ENCODE measurements around the gene INPP4A. TPM values are rescaled to one million over a fixed set of nuclear protein-coding genes. Genes with fewer than 3 reads are reported as not detected.

Gene INPP4A
- total RNA-seq, 1 experiment from 2014 or later, result 26.7 TPM

DNA sequence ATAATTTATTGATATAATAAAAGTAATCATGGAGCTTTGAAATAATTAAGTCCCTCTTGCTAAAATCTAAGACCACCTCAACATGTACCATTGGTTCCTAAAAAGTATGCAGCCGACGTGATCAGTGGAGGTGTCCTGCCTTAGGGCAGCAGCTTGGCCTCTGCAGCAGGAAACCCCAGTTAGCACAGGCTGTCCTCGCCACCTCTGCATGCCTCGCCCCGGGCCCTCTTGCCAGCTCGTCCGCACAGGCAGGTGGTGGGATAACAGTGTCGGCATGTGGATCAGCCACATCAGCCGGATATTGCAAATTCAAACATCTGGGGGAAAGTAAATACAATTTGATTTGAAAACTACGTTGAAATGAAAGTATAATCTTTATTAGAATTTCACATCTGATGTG lies 140.7 kb downstream of the INPP4A start:
- no peaks in the 10 kb centered on the region for H3K27me3 Mint-ChIP-seq (ENCODE audit: unreplicated experiment)
- CTCF ChIA-PET, result no interaction called here
- no peaks in the 10 kb centered on the region for H3K9me3 Mint-ChIP-seq (ENCODE audit: low read depth, unreplicated experiment)
- no peak overlapping the region for H3K27ac Mint-ChIP-seq (ENCODE audit: unreplicated experiment)
- no peaks in the 10 kb centered on the region for H3K4me1 Mint-ChIP-seq (ENCODE audit: low read depth, unreplicated experiment)
- TF ChIP-seq, protein P1, sequence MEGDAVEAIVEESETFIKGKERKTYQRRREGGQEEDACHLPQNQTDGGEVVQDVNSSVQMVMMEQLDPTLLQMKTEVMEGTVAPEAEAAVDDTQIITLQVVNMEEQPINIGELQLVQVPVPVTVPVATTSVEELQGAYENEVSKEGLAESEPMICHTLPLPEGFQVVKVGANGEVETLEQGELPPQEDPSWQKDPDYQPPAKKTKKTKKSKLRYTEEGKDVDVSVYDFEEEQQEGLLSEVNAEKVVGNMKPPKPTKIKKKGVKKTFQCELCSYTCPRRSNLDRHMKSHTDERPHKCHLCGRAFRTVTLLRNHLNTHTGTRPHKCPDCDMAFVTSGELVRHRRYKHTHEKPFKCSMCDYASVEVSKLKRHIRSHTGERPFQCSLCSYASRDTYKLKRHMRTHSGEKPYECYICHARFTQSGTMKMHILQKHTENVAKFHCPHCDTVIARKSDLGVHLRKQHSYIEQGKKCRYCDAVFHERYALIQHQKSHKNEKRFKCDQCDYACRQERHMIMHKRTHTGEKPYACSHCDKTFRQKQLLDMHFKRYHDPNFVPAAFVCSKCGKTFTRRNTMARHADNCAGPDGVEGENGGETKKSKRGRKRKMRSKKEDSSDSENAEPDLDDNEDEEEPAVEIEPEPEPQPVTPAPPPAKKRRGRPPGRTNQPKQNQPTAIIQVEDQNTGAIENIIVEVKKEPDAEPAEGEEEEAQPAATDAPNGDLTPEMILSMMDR (IDR thresholded peaks at IDR 0.05; ENCODE audit: unreplicated experiment), result no peak
- no peak for DNase-seq
- H3K4me3 Mint-ChIP-seq (ENCODE audit: low read depth, unreplicated experiment), result no peak overlapping the region
- BruUV-seq (replicated peaks), result no TSS peak
- intact Hi-C loops (cut with micrococcal nuclease; ENCODE audit: unreplicated experiment), result no loop called here
- H3K36me3 Mint-ChIP-seq (ENCODE audit: insufficient read depth, unreplicated experiment), result no peaks in the 10 kb centered on the region

DNA sequence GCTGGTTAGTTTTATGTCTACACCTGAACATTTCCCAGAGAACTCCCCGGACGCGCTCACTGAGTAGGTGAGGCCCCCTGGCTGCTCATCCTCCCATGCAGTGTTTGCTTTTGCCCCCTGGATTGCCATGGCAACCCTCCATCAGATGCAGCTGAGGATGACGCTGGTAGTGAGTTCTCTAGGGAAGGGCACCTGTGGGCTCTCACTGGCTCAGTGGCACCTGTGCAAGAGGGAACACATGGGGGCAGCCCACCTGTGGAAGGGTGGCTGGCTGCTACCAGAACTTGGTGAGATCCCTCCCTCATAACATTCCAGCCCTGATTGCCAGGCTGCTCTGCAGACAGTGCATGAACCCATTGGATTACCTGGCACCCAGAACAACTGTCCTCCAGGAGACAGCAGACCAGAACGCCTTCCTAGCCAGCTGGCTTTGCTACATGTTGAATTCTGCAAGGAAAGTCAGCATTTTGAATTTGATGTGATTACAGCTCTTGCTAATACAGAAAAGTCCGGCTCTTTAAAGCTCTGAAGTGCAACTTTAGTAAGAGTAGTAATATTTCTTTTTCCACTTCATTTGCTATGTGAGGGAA lies 142.0 kb downstream of the INPP4A start:
- CTCF ChIA-PET, result no interaction called here
- Mint-ChIP-seq H3K9me3 (ENCODE audit: low read depth, unreplicated experiment) (no peaks in the 10 kb centered on the region), H3K27me3 (ENCODE audit: unreplicated experiment) (no peaks in the 10 kb centered on the region), H3K4me1 (ENCODE audit: low read depth, unreplicated experiment) (no peaks in the 10 kb centered on the region), H3K4me3 (ENCODE audit: low read depth, unreplicated experiment) (no peak overlapping the region), H3K36me3 (ENCODE audit: insufficient read depth, unreplicated experiment) (peaks cover 11% of the 10 kb centered on the region), H3K27ac (ENCODE audit: unreplicated experiment) (no peak overlapping the region)
- TF ChIP-seq, protein P1 (IDR thresholded peaks at IDR 0.05; ENCODE audit: unreplicated experiment), result no peak
- intact Hi-C loops (cut with micrococcal nuclease; ENCODE audit: unreplicated experiment), result no loop called here
- BruUV-seq (replicated peaks), result no TSS peak
- no peak for DNase-seq

DNA sequence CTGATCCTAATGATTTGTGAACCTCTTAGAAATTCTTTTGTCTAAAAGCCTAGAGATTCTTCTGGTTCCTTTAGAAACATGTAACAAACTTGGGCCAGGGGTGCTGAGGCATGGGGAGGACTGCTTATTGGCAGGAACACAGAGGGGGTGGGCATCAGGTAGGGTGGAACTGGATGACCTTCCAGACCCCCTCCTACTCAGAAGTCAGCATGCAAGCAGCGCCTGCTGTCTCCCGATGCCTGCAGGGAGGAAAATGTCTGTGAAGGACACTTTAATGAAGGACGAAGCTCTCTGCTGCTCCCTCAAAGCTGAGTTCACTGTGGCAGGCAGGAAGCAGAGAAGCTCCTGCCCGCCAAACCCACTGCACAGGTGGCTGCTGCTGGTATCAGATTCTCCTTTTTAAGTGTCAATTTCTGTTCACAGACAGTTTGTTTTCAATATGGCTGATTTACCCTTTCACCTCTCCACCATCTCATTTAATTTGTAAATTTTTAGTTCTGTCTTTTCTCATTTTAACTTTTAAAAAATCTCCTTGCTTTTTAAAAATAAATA lies 144.3 kb downstream of the INPP4A start:
- no peak for DNase-seq
- no peaks in the 10 kb centered on the region for H3K9me3 Mint-ChIP-seq (ENCODE audit: low read depth, unreplicated experiment)
- CTCF ChIA-PET, result no interaction called here
- intact Hi-C loops (cut with micrococcal nuclease; ENCODE audit: unreplicated experiment), result no loop called here
- H3K36me3 Mint-ChIP-seq (ENCODE audit: insufficient read depth, unreplicated experiment), result peaks cover 24% of the 10 kb centered on the region
- TF ChIP-seq, protein P1 (IDR thresholded peaks at IDR 0.05; ENCODE audit: unreplicated experiment), result no peak
- no TSS peak for BruUV-seq (replicated peaks)
- H3K4me3 Mint-ChIP-seq (ENCODE audit: low read depth, unreplicated experiment), result no peak overlapping the region
- no peaks in the 10 kb centered on the region for H3K4me1 Mint-ChIP-seq (ENCODE audit: low read depth, unreplicated experiment)
- H3K27me3 Mint-ChIP-seq (ENCODE audit: unreplicated experiment), result no peaks in the 10 kb centered on the region
- H3K27ac Mint-ChIP-seq (ENCODE audit: unreplicated experiment), result no peak overlapping the region

DNA sequence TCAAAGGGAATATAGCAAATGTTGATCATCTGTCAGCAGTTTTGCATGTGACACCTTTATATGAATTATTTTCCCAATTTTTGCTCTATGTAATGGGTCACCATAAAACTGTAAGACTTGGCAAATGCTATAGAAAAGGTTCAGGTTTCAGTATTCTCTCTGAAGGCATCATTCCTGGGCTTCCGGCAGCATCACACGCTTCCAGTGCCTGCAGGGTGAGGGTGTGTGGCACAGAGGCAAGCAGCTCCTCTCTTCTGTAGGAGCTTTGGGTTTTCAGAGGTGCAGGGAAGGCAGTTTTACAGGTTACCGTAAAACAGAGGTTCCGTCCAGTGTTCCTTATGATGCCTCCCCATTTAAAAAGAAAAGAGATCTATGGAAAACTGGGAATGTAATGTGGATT lies 144.8 kb downstream of the INPP4A start:
- DNase-seq, result no peak
- BruUV-seq (replicated peaks), result no TSS peak

More for the DNA sequence above, 144.8 kb downstream of the INPP4A start:
- Mint-ChIP-seq H3K36me3 (ENCODE audit: insufficient read depth, unreplicated experiment) (peaks cover 26% of the 10 kb centered on the region), H3K4me3 (ENCODE audit: low read depth, unreplicated experiment) (no peak overlapping the region), H3K27ac (ENCODE audit: unreplicated experiment) (no peak overlapping the region), H3K9me3 (ENCODE audit: low read depth, unreplicated experiment) (no peaks in the 10 kb centered on the region), H3K4me1 (ENCODE audit: low read depth, unreplicated experiment) (no peaks in the 10 kb centered on the region), H3K27me3 (ENCODE audit: unreplicated experiment) (no peaks in the 10 kb centered on the region)
- TF ChIP-seq, protein P1 (IDR thresholded peaks at IDR 0.05; ENCODE audit: unreplicated experiment), result no peak
- intact Hi-C loops (cut with micrococcal nuclease; ENCODE audit: unreplicated experiment), result no loop called here
- CTCF ChIA-PET, result no interaction called here
